SH-SY5Y (cell line): ENCODE data around the gene KIF26B.

Source experiments
- GATA2 ChIP-seq: IDR thresholded peaks from 2 replicates; pipeline ENCODE4 v1.6.1; 2011; ENCODE audit warnings: mild to moderate bottlenecking, low read depth, low read length
- GATA3 ChIP-seq: IDR thresholded peaks from 2 replicates; pipeline ENCODE4 v1.6.1; 2011; ENCODE audit warnings: low read depth, mild to moderate bottlenecking, low read length, moderate library complexity

DNA sequence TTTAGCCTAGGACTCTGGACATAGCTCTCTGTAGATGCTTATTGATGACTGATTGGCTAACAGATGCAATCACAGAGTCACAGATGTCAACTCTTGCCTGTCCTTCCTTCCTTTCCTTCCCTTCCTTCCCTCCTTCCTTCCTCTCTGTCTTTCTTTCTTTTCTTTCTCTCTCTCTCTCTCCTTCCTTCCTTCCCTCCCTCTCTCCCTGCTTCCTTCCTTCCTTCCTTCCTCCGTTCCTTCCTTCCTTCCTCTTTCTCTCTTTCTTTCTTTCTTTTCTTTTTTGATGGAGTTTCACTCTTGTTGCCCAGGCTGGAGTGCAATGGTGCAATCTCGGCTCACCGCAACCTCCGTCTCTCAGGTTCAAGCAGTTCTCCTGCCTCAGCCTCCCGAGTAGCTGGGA, 106.1 kb downstream of the KIF26B start:
- TF ChIP-seq GATA2 = no peak
- no peak for TF ChIP-seq GATA3
